HG02973 (cell line): Measurements from ENCODE around the gene PPP6R1.

Experiments
- ATAC-seq: cut with Tn5 transposase; IDR thresholded peaks from one replicate; pipeline ENCODE4 v1.9.1; 2021; ENCODE audit warnings: moderate library complexity; ENCODE audit not compliant: unreplicated experiment

The PPP6R1 gene

DNA sequence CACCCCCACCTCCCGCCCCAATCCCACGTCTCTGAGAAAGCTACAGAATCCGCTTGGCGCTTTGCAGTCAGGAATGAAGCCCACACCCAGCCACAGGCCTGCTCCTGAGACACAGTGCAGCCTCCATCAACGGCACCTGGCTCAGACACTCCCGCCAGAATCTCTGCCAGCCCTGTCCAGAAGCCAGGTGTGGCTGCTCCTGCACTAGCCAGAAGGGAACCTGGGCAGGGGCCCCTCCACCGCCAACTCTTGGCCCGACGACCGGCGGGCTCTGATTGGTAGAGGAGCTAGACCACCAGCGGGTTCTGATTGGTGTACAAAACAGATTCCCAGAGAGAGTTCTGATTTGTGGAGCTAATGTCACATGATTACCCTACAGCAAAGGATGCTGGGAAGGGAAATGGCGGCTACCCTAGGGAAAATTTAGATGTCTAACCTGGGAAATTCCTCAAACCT, 2.9 kb upstream of the PPP6R1 start:
- no peak for ATAC-seq

DNA sequence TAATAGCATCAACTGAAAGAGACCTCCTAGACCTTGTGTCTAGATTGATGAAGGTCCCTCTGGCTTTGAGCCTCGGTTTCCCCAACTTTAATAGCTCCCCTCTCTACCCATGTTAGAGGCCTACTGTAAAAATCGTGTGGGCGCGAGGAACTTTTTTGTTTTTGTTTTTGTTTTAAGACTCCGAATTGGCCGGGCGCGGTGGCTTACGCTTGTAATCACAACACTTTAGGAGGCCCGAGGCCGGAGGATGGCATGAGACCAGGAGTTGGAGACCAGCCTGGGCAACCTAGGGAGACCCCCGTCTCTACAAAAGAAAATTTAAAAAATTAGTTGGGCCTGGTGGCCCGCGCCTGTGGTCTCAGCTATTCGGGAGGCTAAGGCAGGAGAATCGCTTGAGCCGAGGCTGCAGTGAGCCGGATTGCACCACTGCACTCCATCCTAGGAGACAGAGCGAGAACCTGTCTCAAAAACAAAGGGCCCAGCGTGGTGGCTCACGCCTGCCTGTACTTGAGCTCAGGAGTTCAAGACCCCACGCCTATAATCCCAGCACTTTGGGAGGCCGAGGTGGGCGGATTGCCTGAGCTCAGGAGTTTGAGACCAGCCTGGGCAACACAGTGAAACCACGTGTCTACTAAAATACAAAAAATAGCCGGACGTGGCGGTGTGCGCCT, 858 bp upstream of the PPP6R1 start:
- ATAC-seq = no peak

DNA sequence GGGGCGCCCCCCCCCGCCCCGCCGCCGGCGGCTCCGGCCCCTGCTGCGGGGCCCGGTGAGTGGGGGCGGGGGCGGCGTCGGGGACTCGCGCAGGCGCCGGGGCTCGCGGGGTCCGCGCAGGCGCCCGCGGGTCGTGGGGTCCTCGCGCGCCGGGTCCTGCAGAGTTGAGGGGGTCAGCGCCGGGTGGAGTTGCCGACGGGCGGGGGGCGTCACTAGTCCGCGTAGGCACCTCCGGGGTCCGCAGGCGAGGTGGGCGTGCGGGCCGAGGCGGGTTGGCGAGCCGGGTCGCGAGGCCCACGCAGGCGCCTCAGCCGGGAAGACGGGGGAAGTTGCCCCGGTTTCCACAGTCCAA, 365 bp downstream of the PPP6R1 start:
- peak; percentile 6 for ATAC-seq

DNA sequence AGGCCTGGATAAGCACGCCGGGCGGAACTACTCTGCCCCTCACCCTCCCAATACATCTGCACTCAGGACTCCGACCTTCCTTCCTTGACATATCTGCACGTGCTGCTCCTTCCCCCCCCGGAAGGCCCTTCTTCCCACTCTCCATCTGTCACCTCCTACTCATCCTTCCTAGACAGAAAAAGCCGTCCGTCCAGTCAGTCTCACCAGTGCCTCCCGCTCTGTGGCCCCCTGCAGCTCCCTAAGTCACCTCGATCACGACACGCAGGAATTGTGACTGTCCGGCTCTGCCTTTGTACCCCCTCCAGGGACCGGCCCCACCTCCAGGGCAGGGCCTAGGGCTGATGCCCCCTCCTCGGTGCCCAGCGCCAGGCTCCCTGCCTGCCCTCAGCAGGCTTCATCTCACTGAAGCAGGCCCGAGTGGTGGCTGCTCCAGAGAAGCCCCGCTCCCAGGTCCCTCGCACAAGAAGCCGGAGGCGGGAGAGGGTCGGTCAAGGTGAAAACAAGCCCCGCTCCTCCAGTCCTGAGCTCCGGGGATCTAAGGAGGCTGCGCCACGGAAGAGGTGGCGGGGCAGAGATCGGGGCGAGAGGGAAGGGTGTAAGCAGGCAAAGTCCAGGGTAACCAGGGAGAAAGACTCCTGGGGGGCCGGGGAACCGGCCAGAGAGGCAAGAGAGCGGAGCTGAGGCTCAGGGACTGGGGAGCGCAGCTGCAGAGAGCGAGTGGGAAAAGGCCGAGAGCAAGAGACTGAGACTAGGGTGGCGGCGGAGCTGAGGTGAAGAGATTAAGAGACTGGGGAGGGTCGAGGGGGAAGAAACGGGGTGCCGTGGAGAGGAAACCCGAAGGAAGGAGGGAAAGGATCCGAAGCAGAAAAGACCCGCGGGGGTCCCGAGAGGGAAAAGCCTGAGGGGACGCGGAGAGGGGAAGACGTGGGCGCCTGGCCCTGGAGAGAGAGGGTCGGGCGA, 1.1 kb downstream of the PPP6R1 start:
- ATAC-seq = no peak

DNA sequence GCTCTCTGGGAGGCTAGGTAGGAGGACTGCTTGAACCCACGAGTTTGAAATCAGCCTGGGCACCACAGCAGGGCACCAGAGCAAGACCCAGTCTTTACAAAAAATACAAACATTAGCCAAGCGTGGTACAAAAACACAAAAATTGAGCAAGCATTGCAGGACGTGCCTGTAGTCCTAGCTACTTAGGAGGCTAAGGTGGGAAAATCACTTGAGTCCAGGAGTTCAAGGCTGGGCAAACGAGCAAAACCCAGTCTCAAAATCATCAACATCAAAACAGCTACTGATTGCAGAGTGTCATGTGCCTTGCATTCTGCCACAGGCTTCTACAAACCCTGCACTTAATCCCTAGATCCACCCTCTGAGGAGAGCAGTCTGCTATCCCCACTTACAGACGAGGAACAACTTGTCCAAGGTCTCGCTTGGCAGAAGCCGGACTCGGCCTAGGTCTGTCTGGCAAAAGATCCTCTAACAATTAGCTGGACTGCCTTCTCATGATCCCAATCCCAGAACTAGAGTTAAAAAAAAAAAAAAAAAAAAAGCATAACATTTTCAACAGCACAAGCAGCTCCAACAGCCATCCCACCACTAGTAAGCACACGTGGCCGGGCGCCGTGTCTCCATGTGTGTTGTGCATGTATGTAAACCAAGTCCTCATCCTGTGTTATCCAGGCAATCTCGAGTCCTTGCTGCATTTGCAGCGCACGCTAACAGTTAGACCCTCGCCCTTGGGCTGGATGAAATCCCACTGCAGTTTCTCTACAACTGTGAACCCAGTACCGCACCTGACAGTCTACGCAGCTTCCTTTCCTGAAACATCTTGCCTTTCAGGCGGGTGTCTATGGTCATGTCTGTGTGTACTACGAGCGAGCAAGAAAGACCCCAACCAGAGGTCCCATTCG, 2.0 kb downstream of the PPP6R1 start:
- ATAC-seq = no peak

DNA sequence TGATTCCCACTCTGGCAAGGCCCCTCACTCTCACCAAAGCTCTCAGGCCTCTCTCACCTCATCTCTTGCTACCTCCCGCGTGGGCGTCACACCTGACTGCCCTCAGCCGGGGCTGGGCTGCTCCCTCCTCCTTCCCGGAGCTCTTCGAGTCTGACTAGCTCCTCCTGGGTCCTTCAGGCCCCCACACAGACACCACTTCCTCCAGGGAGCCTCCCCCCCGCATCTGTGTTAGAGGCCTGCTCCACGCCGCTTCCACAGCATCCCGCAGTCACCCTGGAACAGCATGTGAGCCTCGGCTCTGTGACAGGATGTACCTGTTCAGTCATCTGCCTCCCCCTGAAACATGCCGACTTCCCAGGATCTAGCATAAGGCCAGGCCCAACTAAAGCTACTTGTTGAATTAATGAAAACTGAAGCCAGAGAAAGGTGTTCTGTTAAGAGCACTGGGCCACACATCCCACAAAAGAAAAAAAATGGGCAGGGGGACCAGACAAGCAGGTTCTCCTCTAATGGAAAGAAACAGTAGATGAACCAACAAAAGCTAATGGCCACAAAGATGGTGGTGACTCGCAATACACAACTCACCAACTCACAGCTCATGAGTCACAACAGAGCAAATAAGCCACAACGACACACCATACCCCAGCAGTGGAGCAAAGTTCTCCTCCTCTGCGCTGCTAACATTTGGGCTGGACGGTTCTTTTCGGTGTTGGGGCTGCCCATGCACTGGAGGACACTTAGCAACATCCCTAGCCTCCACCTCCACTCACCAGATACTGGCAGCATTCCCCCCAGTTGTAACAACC, 3.0 kb downstream of the PPP6R1 start:
- no peak for ATAC-seq

DNA sequence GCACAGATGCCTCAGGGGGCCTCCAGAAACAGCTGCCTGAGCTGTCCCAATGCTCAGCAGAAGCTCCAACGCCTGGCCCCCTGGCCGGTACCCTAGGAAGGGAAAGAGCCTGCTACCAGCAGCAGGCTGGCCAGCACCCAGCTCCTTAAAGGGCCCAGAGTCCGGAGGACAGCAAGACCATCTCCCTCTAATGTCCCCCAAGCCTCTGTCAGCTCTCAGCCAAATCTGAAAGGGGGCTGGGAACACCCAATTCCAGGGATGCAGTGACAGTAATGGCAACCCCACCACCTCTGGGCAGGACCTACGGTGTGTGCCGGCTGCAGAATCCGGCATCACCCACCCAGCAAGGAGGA, 4.2 kb downstream of the PPP6R1 start:
- ATAC-seq = no peak

DNA sequence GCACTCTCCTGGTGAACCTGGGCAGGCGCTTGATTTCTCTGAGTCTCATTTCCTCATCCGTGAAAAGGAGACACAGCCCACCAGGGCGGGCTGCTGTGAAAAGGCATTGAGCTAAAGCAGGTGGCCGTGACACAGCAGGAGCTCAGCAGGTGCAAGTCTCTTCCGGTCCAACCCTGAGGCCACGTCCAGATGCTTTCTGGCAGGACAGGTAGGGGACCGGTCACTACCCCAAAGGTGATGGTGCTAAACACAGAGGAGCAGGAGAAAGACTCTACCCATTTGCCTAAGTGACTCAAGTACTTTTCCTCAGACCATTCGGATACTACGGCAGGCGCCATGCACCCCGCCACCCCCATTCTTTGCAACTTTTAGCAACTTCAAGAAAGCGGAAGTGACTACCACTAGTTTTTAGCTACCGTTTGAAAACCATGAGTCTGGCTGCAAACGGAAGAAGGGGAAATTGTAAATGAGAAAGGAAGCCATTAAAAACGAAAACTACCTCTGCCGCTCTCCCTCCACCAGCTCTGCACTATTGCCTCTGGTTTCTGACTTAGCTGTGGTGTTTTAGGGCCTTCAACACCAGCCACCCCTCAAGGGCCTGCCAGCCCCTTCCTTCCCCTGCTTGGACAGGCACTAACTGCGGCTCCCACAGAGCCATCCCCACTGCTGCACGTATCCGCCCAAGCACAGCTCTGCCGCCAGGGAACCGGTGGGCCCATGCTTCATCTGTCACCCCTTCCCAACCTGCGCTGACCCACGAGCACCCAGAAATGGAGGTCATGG, 4.8 kb downstream of the PPP6R1 start:
- ATAC-seq = peak; percentile 36

DNA sequence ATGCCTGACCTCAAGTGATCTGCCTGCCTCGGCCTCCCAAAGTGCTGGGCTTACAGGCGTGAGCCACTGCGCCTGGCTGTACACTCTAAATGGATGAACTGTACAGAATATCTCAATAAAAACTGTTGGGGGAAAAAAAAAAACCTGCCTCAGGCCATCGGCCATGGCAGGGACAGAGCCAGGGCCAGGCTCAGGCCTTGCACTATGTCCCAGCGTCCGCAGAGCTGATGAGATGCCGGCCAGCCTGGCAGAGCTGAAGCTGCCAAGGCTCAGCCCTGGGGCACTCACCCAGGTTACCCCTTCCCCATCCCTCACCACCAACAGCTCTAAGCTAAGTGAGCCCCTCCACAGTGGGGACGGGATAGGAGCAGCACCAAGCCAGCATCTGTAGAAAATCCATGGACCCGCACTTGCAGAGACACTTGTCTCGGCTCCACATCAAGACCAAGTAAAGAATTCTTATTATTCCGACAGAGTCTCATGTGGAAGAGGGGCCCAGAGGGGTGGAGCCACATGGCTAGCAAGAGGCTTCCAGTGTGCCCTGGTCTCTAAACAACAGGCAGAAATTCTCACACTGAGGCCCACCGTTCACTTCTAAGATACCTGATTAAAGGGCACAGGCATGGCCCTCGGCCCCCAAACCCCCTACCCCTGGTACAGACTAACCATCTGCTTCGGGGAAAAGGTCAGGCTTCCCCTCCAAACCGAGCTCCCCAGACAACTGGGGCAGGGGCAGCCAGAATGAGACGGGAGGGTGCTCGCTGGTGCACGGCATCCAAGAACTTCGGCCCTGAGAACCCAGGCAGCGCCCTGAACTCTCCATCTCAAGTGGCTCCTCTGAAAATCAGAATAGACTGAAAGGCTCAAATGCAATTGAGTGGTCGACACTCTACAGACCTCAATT, 5.8 kb downstream of the PPP6R1 start:
- no peak for ATAC-seq

DNA sequence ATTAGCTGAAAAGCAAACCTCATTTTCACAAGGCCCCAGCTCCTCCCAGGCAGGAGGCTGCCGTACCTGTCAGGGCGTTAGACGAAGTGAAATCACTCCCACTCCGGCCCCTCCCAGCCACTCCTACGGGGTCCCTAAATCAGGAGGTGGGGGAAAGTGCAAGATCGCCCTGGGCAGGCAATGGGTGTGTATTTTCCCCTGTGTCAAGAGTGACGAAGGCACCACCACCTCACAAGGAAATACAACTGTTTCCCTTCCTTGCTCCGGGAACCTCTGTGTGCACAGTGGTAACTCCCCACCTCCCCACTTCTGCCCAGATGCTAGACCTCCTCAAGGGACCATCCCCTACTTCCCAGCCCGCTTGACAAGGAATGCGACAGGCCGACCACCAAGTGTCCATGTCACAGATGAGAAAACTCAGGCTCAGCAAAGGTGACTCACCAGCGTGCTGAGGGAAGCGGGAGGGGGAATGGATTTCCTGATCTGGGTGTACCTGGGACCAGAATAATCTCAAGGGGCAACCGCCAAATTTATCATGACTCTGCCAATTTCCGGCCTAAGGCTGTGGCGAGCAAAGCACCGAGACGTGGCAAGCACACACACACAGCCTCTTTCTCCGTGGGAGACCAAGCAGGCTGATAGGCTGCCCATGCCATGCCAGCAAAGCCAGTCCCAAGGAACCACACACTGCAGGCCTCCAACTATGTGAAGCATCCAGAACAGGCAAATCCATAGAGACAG, 7.3 kb downstream of the PPP6R1 start:
- ATAC-seq = no peak

DNA sequence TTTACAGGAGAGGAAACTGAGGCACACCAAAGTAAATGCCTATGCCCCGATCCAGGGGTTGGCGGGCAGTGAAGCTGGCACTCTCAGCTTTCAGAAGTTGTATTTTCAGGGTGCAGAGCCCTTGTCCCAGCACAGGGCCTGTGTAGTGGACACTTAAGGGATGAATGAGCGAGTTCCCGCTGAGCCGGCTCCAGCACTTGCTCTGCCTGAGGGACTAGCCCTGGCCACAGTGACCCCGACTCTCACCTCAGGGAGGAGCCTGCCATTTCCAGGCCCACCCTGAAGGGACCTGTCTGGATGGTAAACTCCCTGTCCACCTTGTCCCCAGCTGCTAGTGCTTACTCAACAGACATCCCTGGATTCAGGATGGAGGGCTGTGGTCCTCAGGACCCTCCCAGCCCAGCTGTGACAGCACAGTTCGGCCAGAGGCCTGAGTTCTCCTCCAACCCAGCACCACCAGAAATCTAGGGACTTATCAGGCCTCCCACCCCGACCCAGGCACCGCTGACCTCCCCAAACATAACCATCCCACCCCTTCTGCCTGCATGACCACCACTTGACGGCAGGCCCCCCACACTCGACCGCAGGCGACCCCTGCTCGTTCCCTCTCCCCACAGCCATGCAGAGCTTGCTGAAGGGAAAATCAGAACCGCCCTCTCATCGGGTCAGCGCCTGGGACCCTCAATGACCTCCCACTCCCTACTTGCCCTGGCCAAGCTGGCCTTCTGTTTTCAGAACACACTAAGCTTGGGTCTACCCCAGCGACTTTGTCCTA, 8.4 kb downstream of the PPP6R1 start:
- ATAC-seq = no peak

DNA sequence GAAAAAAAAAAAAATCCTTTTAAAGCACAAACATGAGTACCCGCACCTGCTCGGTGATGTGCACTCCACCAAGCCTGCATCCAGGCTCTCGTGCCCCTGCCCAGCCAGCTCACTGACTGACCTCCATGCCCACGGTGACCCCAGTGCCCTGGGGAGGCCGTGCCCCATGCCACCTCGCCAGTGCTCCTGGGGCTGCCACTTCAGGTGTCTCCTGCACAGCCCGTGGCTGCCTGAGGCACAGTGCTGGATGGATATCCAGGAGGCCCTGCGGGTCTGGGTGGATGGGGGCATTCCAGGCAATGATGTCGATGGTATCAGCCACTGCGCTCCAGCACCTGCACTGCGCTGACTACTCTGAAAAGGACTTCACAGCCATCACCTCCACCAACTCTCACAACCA, 9.0 kb downstream of the PPP6R1 start:
- ATAC-seq = no peak

DNA sequence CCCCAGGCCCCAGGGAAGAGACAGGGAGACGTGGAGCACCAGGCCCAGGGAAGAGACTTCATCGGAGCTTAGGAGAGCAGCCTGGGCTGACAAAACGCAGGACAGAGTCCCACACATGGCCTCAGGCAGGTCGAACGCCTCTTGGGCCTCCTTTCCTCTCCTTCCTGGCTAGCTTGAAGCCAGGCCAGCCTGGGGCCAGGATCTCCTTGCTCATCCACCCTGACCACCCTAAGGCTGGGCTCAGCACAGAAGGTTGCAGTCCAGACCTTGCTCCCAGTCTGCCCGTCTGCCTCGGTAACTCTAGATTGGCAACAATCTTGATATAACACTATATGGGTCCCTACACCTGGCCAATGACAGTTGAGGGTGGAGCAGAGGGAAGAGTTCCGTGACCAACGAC, 10.1 kb downstream of the PPP6R1 start:
- no peak for ATAC-seq

DNA sequence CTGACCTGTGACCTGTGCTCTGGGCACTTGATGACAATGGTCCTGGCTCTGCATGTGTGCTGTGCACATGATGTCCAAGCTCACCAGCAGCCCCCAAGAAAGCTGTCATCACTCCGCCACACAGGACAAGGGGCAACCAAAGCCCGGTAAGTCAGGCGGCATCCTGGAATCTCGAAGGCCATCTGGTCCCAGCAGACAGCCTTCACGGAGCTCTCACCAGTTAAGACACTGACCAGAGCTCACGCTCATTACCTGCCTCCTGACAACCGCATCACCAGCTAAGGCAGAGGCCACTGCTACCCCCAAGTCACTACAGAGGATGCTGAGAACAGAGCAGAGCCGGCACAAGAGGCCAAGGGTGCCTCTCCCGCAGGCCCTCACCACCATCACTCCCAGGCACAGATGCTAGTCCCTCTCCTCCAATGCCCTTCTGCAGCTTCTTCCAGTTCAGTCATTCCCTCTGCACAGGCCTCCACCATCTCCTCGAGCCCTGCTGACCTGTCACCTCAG, 10.6 kb downstream of the PPP6R1 start:
- ATAC-seq = no peak

DNA sequence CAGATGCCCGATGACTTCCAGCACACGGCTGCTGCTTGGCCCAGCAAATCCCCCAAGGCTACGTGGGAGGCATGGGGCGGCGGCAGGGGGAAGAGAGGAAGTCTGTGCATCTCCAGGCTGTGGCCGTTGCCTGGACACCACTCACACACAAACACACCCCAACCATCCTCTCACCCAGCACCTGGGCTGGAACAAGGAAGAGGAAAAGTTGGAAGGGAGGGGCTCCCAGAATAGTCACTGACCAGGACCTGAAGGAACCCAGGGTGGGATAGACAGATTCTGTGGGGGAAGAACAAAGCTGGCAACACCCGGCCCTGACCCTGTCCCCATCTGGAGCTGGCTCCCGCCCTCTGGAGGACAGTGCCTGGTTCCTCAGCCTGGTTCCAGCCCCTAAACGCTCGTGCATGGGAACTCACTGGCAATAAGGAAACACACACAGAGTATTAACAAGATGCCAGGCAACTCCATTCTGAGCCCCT, 11.2 kb downstream of the PPP6R1 start:
- no peak for ATAC-seq

DNA sequence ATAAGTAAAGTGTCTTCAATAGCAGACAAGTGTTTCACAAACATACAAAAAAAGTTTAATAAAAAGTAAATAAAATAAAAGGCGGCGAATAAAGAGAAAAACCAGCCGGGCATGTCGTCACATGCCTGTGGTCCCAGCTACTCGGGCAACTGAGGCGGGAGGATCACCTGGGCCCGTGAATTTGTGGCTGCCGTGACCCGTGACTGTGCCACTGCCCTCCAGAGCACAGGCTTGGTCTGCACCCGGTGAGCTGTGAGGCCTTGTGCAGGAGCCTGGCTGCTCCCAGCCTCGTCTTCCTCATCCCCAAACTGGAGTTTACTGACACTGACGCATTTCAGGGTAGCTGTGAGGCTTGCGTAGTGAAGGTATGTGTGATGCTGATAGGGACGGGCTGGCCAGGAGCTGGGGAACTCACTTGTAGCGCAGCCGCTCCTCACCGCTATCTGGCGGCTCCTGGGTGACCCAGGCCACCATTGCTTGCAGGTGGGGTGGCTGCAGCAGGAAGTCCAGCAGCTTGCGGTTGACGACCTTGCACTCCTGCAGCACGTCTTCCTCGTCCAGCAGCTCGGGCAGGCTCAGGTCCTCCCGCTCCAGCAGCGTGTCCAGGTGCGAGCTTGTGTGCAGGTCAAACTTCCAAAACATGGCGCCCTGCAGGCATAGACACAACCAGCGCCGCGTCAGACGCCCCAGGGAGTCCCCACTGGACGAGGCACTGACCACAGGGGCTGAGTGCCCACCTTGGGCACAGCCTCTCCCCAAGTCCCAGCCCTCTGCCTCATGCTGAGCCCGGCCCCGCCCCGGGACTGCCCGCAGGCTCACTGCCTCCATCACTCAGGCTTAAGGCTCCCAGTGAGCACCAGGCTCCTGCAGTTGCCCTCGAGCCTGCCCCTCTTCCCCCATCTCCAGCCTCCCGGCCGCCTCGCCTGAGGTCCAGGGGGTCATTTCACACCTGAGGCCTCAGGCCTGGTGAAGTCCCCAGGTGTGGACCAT, 12.1 kb downstream of the PPP6R1 start:
- ATAC-seq = no peak
